Mesenchymal stem cell (in vitro differentiated cells and primary cell): ENCODE measurements around the gene ARSA.
A peak's percentile ranks its signal among the peaks of the same experiment; 100 is the strongest.

Experiments used
- DNase-seq: peaks from one replicate; pipeline ENCODE4 v3.0.0-alpha.2; 2013
- H2AFZ ChIP-seq: one replicate; pipeline ENCODE4 v1.6.1; 2013; ENCODE audit warnings: low read depth, mild to moderate bottlenecking, control low read depth, inconsistent platforms, low read length, moderate library complexity
- H2AK5ac ChIP-seq: 2 replicates; pipeline ENCODE4 v1.6.1; 2013; ENCODE audit warnings: low read length, moderate library complexity, mild to moderate bottlenecking, inconsistent platforms; ENCODE audit not compliant: severe bottlenecking
- H2BK120ac ChIP-seq: one replicate; pipeline ENCODE4 v1.6.1; 2013; ENCODE audit warnings: low read depth, mild to moderate bottlenecking, inconsistent platforms, low read length, moderate library complexity
- H2BK12ac ChIP-seq, 2 experiments: one replicate each; pipeline ENCODE4 v1.6.1; 2013; ENCODE audit warnings: inconsistent platforms in 2 of 2, low read length in 2 of 2, mild to moderate bottlenecking in 2 of 2, moderate library complexity in 2 of 2, control low read depth in 1 of 2
- H2BK15ac ChIP-seq: one replicate; pipeline ENCODE4 v1.6.1; 2013; ENCODE audit warnings: mild to moderate bottlenecking, low read depth, inconsistent platforms; ENCODE audit not compliant: poor library complexity, severe bottlenecking
- H2BK5ac ChIP-seq: 2 replicates; pipeline ENCODE4 v1.6.1; 2013; ENCODE audit warnings: low read depth, mild to moderate bottlenecking, low read length, control low read depth, inconsistent platforms; ENCODE audit not compliant: poor library complexity, severe bottlenecking
- H3K14ac ChIP-seq, 2 experiments: one replicate each; pipeline ENCODE4 v1.6.1; 2013; ENCODE audit warnings: inconsistent platforms in 2 of 2, low read length in 2 of 2, control low read depth in 1 of 2, mild to moderate bottlenecking in 1 of 2, moderate library complexity in 1 of 2
- H3K18ac ChIP-seq, 2 experiments: one replicate each; pipeline ENCODE4 v1.6.1; 2013; ENCODE audit warnings: inconsistent platforms in 2 of 2, low read length in 2 of 2, control low read depth in 1 of 2, low read depth in 1 of 2, mild to moderate bottlenecking in 1 of 2
- H3K23ac ChIP-seq, 2 experiments: one replicate each; pipeline ENCODE4 v1.6.1; 2013; ENCODE audit warnings: inconsistent platforms in 2 of 2, low read length in 2 of 2, mild to moderate bottlenecking in 2 of 2, moderate library complexity in 2 of 2, control low read depth in 1 of 2
- H3K27ac ChIP-seq: 2 replicates; pipeline ENCODE4 v1.5.1; 2013; ENCODE audit warnings: mild to moderate bottlenecking, moderate library complexity, low read length, control low read depth, inconsistent platforms; ENCODE audit not compliant: poor library complexity, severe bottlenecking
- H3K27me3 ChIP-seq, 2 experiments: 2 replicates each; pipeline versions ENCODE4 v1.6.1 to v1.7.0; 2013; ENCODE audit warnings: low read length in 2 of 2, mild to moderate bottlenecking in 2 of 2, moderate library complexity in 2 of 2, control low read depth in 1 of 2, inconsistent platforms in 1 of 2; ENCODE audit not compliant: control insufficient read depth in 1 of 2, insufficient read depth in 1 of 2
- H3K36me3 ChIP-seq, 2 experiments: 2 replicates each; pipeline versions ENCODE4 v1.6.1 to v1.7.0; 2013; ENCODE audit warnings: low read length in 2 of 2, control low read depth in 1 of 2, inconsistent platforms in 1 of 2, low read depth in 1 of 2, mild to moderate bottlenecking in 1 of 2; ENCODE audit not compliant: insufficient read depth in 2 of 2, control insufficient read depth in 1 of 2
- H3K4ac ChIP-seq, 2 experiments: one replicate each; pipeline ENCODE4 v1.6.1; 2013; ENCODE audit warnings: inconsistent platforms in 2 of 2, low read length in 2 of 2, mild to moderate bottlenecking in 2 of 2, moderate library complexity in 2 of 2, control low read depth in 1 of 2, low read depth in 1 of 2
- H3K4me1 ChIP-seq: 2 replicates; pipeline ENCODE4 v1.6.1; 2013; ENCODE audit warnings: low read depth, low read length, control low read depth; ENCODE audit not compliant: control insufficient read depth, insufficient read depth
- H3K4me2 ChIP-seq: 2 replicates; pipeline ENCODE4 v1.6.1; 2013; ENCODE audit warnings: low read length, mild to moderate bottlenecking, inconsistent platforms; ENCODE audit not compliant: poor library complexity, severe bottlenecking
- H3K4me3 ChIP-seq, 2 experiments: 2 replicates each; pipeline versions ENCODE4 v1.5.1 to v1.7.0; 2013; ENCODE audit warnings: low read length in 2 of 2, mild to moderate bottlenecking in 2 of 2, control low read depth in 1 of 2, low read depth in 1 of 2; ENCODE audit not compliant: insufficient read depth in 1 of 2
- H3K79me1 ChIP-seq: replicated peaks from 2 replicates; pipeline ENCODE4 v1.6.1; 2013; ENCODE audit warnings: mild to moderate bottlenecking, control low read depth, low read length, inconsistent platforms; ENCODE audit not compliant: poor library complexity, severe bottlenecking
- H3K9ac ChIP-seq: 2 replicates; pipeline ENCODE4 v1.7.0; 2013; ENCODE audit warnings: mild to moderate bottlenecking, low read length, moderate library complexity
- H3K9me3 ChIP-seq: 2 replicates; pipeline ENCODE4 v1.7.0; 2013; ENCODE audit warnings: mild to moderate bottlenecking, low read length; ENCODE audit not compliant: control insufficient read depth
- H4K8ac ChIP-seq: one replicate; pipeline ENCODE4 v1.6.1; 2013; ENCODE audit warnings: inconsistent platforms, mild to moderate bottlenecking, low read length, moderate library complexity
- H4K91ac ChIP-seq: one replicate; pipeline ENCODE4 v1.6.1; 2013; ENCODE audit warnings: mild to moderate bottlenecking, low read length, inconsistent platforms
- WGBS: methylation state at CpG from one replicate; pipeline ENCODE4 v1.1.7; 2013; ENCODE audit warnings: mixed read lengths; 5-methylcytosine and 5-hydroxymethylcytosine counted together

ARSA gene

DNA sequence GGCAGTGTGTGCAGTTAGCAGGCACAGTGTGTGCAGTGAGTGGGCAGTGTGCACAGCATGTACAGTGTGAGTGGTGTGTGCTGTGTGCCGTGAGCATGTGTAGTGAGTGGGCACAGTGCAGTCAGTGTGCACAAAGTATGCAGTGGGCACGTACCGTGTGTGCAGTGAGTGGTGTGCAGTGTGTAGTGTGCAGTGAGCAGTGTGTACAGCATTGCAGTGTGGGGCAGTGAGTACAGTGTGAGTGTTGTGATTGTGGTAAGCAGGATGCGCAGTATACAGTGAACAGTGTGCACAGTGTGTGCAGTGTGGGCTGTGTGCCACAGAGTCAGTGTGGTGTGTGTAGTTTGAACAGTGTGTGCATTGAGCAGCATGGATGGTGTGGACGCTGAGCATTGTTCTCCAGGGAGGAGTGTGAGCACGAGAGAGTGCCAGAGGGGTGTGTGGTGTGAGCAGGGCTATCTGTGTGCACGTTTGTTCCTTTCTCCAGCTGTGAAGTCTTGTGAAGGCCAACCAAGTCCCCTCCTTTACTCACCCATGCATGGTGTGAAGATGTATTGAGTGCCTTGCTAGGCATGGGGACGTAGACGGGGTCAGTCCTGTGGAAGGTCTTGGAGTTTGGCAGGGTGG, 47.7 kb upstream of the ARSA start:
- Histone ChIP-seq H2BK5ac (no peak overlapping the region), H4K91ac (peak overlapping the region; percentile 78), H3K18ac (no peak overlapping the region), H2AFZ (no peak overlapping the region), H3K4ac (no peak overlapping the region), H3K27ac (no peak overlapping the region), H3K14ac (peak overlapping the region in 1 of 2 experiments; percentile 72), H4K8ac (no peak overlapping the region), H2BK120ac (no peak overlapping the region), H3K79me1 (no peaks in the 10 kb centered on the region), H3K9ac (no peak overlapping the region), H3K36me3 (peaks cover 0 to 7% of the 10 kb centered on the region in 2 experiments), H2BK12ac (no peak overlapping the region), H2BK15ac (no peak overlapping the region), H3K4me3 (peak overlapping the region in 1 of 2 experiments; percentile 30), H2AK5ac (no peak overlapping the region), H3K4me2 (no peak overlapping the region), H3K4me1 (peaks cover 25% of the 10 kb centered on the region), H3K23ac (peak overlapping the region in 1 of 2 experiments; percentile 11), H3K9me3 (no peaks in the 10 kb centered on the region), H3K27me3 (peaks cover 44 to 51% of the 10 kb centered on the region in 2 experiments)
- 86% methylated on average over 9 of the region's 9 CpGs for WGBS
- DNase-seq: no peak

GRCh38 chr22:50674606-50675552, 46.9 kb upstream of the ARSA start:
- Histone ChIP-seq H2BK15ac (no peak overlapping the region), H3K23ac (peak overlapping the region in 1 of 2 experiments; percentile 11), H3K4me1 (peaks cover 27% of the 10 kb centered on the region), H3K9ac (no peak overlapping the region), H3K18ac (no peak overlapping the region), H2BK5ac (no peak overlapping the region), H3K4me3 (peak overlapping the region in 1 of 2 experiments; percentile 44), H2BK120ac (no peak overlapping the region), H3K4ac (no peak overlapping the region), H3K27me3 (peaks cover 46 to 57% of the 10 kb centered on the region in 2 experiments), H3K79me1 (no peaks in the 10 kb centered on the region), H4K91ac (peak overlapping the region; percentile 78), H2BK12ac (no peak overlapping the region), H2AK5ac (no peak overlapping the region), H3K4me2 (peak overlapping the region; percentile 69), H2AFZ (no peak overlapping the region), H4K8ac (no peak overlapping the region), H3K27ac (no peak overlapping the region), H3K36me3 (peaks cover 0 to 7% of the 10 kb centered on the region in 2 experiments), H3K9me3 (no peaks in the 10 kb centered on the region), H3K14ac (peak overlapping the region in 1 of 2 experiments; percentile 72)
- DNase-seq: peak; percentile 32
- 13% methylated on average over 48 of the region's 105 CpGs for WGBS

DNA sequence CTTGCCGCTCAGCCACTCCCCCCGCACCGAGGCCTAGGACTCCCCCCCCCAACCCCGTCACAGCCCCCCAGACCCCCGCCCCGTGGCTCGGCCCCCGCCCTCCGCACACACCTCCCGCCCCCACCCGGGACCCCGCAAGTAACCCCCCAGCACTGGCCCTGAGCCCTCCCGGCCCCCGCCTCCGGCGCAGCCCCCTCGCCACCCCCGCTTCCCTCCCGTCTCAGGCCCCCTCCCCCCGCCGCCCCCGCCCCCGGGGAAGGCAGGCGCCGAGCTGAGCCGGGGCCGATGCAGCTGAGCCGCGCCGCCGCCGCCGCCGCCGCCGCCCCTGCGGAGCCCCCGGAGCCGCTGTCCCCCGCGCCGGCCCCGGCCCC, 46.2 kb upstream of the ARSA start:
- Histone ChIP-seq H3K4me2 (no peak overlapping the region), H2BK15ac (no peak overlapping the region), H3K18ac (no peak overlapping the region), H3K27me3 (peaks cover 46 to 58% of the 10 kb centered on the region in 2 experiments), H3K23ac (no peak overlapping the region), H2AK5ac (no peak overlapping the region), H4K8ac (no peak overlapping the region), H2BK12ac (no peak overlapping the region), H2AFZ (no peak overlapping the region), H3K36me3 (peaks cover 0 to 7% of the 10 kb centered on the region in 2 experiments), H2BK120ac (no peak overlapping the region), H3K4me1 (peaks cover 27% of the 10 kb centered on the region), H3K9ac (no peak overlapping the region), H4K91ac (no peak overlapping the region), H3K79me1 (no peaks in the 10 kb centered on the region), H3K14ac (no peak overlapping the region), H3K4me3 (no peak overlapping the region), H3K27ac (no peak overlapping the region), H3K4ac (no peak overlapping the region), H3K9me3 (no peaks in the 10 kb centered on the region), H2BK5ac (no peak overlapping the region)
- WGBS: 0% methylated on average over 1 of the region's 43 CpGs
- no peak for DNase-seq
